ENCODE results near the gene PATJ.

PATJ gene

GRCh38 chr1:62068978-62069377, 326.7 kb downstream of the PATJ start:
- H3K4me3 ChIP-seq (ENCODE audit: control insufficient read depth, low read depth, low read length) = no peak overlapping the region
- no peak for TF ChIP-seq CTCF (IDR thresholded peaks at IDR 0.05; ENCODE audit: control insufficient read depth, insufficient read depth, low read depth, low read length, missing control alignments)
- no peak for DNase-seq (ENCODE audit: low read depth)

GRCh38 chr1:62070384-62071011, 328.2 kb downstream of the PATJ start:
- TF ChIP-seq CTCF (IDR thresholded peaks at IDR 0.05; ENCODE audit: control insufficient read depth, insufficient read depth, low read depth, low read length, missing control alignments) = peak; percentile 66
- DNase-seq (ENCODE audit: low read depth) = no peak
- no peak overlapping the region for H3K4me3 ChIP-seq (ENCODE audit: control insufficient read depth, low read depth, low read length)

GRCh38 chr1:62071695-62072094, 329.4 kb downstream of the PATJ start:
- no peak overlapping the region for H3K4me3 ChIP-seq (ENCODE audit: control insufficient read depth, low read depth, low read length)
- TF ChIP-seq CTCF (IDR thresholded peaks at IDR 0.05; ENCODE audit: control insufficient read depth, insufficient read depth, low read depth, low read length, missing control alignments) = no peak
- DNase-seq (ENCODE audit: low read depth) = no peak

- DNase-seq (ENCODE audit: low read depth) = no peak
- TF ChIP-seq CTCF (IDR thresholded peaks at IDR 0.05; ENCODE audit: control insufficient read depth, insufficient read depth, low read depth, low read length, missing control alignments) = no peak
- no peak overlapping the region for H3K4me3 ChIP-seq (ENCODE audit: control insufficient read depth, low read depth, low read length)
These were observed 334.0 kb downstream of the PATJ start for GRCh38 chr1:62076286-62076685.

- DNase-seq (ENCODE audit: low read depth) = no peak
- TF ChIP-seq CTCF (IDR thresholded peaks at IDR 0.05; ENCODE audit: control insufficient read depth, insufficient read depth, low read depth, low read length, missing control alignments) = no peak
- no peak overlapping the region for H3K4me3 ChIP-seq (ENCODE audit: control insufficient read depth, low read depth, low read length)
These were observed 335.5 kb downstream of the PATJ start for GRCh38 chr1:62077821-62078220.

- no peak for DNase-seq (ENCODE audit: low read depth)
- no peak overlapping the region for H3K4me3 ChIP-seq (ENCODE audit: control insufficient read depth, low read depth, low read length)
- TF ChIP-seq CTCF (IDR thresholded peaks at IDR 0.05; ENCODE audit: control insufficient read depth, insufficient read depth, low read depth, low read length, missing control alignments) = peak; percentile 93
These were observed 340.4 kb downstream of the PATJ start for GRCh38 chr1:62082456-62083363.
